GM12891 (cell line): ENCODE results near the gene ASCL2.
"Not testable (repeated sequence)": the region's sequence is repeated elsewhere in the genome, so short reads cannot be mapped to it uniquely, and the experiment has no call there.

Source experiments
- DNase-seq: peaks from one replicate; pipeline ENCODE4 v3.0.0; 2011; ENCODE audit warnings: low spot score; ENCODE audit not compliant: insufficient read length
- FAIRE-seq: peaks from 2 replicates; lab custom pipeline; 2011; peaks lifted over from hg19 to GRCh38; lab: Jason Lieb, UNC
- PAX5 ChIP-seq: IDR thresholded peaks from 2 replicates; pipeline ENCODE4 v1.6.1; 2011; ENCODE audit warnings: low read length, moderate library complexity, mild to moderate bottlenecking; ENCODE audit not compliant: insufficient read depth, severe bottlenecking
- POLR2A ChIP-seq: IDR thresholded peaks from 2 replicates; pipeline ENCODE4 v1.6.1; 2011; ENCODE audit warnings: low read depth, low read length, control low read depth
- POLR2AphosphoS5 ChIP-seq: IDR thresholded peaks from 2 replicates; pipeline ENCODE4 v1.6.1; 2011; ENCODE audit warnings: low read depth, low read length, control low read depth
- POU2F2 ChIP-seq: IDR thresholded peaks from 2 replicates; pipeline ENCODE4 v1.6.1; 2011; ENCODE audit warnings: low read depth, mild to moderate bottlenecking, control low read depth, low read length, moderate library complexity
- SPI1 ChIP-seq: IDR thresholded peaks from 2 replicates; pipeline ENCODE4 v1.6.1; 2011; ENCODE audit warnings: low read depth, low read length, control low read depth
- TAF1 ChIP-seq: IDR thresholded peaks from 2 replicates; pipeline ENCODE4 v1.6.1; 2011; ENCODE audit warnings: low read depth, low read length, control low read depth

ASCL2 gene

DNA sequence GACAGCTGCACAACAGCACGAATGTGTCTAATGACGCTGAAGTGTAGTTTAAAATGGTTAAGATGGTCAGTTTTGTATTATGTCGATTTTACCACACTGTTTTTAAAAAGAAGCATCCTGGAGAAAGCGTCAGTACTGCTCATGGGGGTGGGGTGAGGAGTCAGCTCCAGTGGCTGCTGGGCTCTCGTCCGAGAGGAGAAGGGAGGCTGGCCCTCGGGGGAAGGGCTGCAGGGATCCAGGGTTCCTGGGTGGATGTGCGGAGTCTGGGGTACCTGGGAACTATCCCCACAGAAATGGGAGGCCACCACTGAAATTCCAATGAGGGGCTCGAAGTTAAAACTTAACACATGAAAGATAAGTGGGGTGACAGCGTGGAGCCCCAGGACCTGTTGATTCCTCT, 19.5 kb upstream of the ASCL2 start:
- FAIRE-seq (no peak), DNase-seq (no peak)
- no peak for TF ChIP-seq SPI1
- no peak for TF ChIP-seq POLR2A
- TF ChIP-seq POLR2AphosphoS5 = no peak
- no peak for TF ChIP-seq TAF1
- no peak for TF ChIP-seq POU2F2
- no peak for TF ChIP-seq PAX5

DNA sequence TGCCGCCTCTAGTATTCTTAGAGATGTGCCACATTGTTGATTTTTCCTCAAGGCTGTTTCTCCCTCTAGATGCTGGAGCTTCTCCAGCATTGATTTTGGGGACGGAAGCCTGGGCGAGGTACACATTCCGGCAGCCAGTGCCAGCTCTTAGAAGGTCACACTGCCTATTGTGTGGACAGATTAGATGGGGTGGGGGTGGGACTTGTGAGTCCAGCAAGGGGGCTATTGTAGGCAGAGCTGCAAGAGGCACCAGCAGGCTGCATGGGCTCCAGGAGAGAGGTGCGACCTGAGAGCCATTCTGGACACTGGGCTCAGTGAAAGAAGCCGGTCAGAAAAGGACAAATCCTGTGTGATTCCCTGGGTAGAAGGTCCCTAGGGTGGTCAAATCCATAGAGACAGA, 19.0 kb upstream of the ASCL2 start:
- DNase-seq (no peak), FAIRE-seq (no peak)
- no peak for TF ChIP-seq POLR2AphosphoS5
- TF ChIP-seq POLR2A = no peak
- TF ChIP-seq SPI1 = no peak
- TF ChIP-seq PAX5 = no peak
- no peak for TF ChIP-seq TAF1
- no peak for TF ChIP-seq POU2F2

DNA sequence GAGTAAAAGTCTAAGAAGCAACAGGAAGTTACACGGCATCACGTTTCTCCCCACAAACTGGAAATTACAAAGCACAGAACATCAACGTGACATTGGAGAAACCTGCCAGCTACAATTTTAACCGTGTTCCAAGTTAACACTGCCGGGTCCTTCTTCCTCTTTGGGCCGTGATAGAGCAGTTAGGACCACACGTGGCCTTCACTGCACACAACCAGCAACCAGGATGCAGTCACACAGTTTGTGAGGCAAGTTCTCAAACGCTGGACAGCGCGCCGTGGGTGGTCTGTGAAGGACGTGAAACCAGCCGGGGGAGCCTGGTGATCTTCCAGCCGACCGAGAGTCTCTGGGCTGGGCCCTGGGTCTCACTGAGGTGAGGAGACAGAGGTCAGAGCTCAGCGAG, 16.7 kb upstream of the ASCL2 start:
- FAIRE-seq = no peak
- no peak for DNase-seq

DNA sequence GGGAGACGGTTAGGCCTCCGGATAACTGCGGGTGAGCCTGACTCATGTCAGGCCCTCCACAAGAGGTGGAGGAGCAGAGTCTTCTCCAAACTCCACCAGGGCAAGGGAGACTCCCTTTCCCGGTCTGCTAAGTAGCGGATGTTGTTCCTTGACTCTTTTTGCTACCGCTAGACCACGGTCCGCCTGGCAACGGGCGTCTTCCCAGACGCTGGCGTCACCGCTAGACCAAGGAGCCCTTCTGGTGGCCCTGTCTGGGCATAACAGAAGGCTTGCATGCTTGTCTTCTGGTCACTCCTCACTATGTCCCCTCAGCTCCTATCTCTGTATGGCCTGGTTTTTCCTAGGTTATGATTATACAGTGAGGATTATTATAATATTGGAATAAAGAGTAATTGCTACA, 16.0 kb upstream of the ASCL2 start:
- FAIRE-seq, DNase-seq: not testable (repeated sequence)

More for the DNA sequence above, 16.7 kb upstream of the ASCL2 start:
- TF ChIP-seq POU2F2 = no peak
- no peak for TF ChIP-seq PAX5
- TF ChIP-seq TAF1 = no peak
- TF ChIP-seq SPI1 = no peak

DNA sequence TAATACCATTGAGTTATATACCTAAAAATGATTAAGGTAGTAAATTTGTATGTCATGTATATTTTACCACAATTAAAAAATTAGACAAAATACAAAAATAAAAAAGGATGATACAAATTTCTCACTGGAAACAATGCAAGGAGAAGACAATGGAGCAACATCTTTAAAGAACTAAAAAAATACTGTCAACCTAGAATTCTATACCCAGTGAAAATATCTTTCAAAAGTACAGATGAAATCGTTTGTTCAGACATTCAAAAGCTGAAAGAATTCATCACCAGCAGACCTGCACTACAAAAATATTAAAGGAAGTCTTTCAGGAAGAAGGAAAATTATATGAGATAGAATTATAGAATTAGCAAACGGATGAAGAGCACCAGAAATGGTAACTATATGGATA, 9.8 kb upstream of the ASCL2 start:
- FAIRE-seq (no peak), DNase-seq (no peak)
- TF ChIP-seq POLR2AphosphoS5 (no peak), SPI1 (no peak), POLR2A (no peak), PAX5 (no peak), POU2F2 (no peak), TAF1 (no peak)

DNA sequence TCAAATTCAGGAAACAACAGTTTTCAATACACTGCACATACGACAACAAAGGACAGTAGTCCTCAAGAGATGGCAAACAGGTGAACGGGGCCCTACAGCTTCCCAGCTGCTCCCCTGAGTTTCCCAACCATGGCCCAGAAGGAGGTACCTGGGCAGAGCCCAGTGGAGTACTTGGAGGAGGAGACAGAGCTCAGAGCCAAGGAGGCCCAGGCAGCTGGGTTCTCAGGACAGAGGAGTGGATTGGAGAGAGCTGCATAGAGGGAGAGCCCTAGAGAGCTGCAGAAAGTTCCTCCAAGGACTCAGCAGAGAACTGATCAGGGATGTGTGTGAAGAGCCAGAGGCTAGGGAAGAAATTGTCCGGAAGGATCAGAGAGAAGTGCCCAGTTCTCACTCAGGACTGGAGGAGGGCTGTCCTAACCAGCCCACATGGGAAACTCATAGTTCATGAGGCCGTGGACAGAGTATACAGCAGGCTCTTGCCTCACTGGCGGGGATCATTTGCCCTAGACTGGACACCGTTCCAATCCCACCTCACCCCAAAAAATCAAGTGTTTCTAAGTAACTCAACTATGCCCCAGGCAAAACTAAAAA, 7.6 kb upstream of the ASCL2 start:
- no peak for DNase-seq
- TF ChIP-seq POLR2AphosphoS5 (no peak), TAF1 (no peak), SPI1 (no peak), PAX5 (no peak), POLR2A (no peak)
- no peak for FAIRE-seq

DNA sequence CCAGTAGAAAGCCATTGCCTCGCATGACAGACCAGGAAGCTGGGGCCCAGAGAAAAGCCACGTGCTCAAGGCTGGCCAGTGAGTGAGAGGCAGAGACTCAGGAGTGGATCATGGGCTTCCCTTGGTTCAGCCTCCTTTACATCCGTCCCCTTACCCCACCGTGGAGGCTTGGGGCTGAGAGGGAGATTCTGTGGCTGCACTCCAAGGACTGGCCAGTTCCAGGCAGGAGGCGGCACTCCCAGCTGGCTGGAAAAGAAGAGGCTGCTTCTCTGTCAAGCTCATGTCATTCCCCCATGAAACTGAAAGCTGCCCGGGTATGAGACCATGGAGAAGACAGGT, 6.6 kb upstream of the ASCL2 start:
- TF ChIP-seq TAF1 (no peak), POU2F2 (no peak), SPI1 (no peak), PAX5 (no peak), POLR2A (no peak), POLR2AphosphoS5 (no peak)
- DNase-seq = no peak
- no peak for FAIRE-seq

DNA sequence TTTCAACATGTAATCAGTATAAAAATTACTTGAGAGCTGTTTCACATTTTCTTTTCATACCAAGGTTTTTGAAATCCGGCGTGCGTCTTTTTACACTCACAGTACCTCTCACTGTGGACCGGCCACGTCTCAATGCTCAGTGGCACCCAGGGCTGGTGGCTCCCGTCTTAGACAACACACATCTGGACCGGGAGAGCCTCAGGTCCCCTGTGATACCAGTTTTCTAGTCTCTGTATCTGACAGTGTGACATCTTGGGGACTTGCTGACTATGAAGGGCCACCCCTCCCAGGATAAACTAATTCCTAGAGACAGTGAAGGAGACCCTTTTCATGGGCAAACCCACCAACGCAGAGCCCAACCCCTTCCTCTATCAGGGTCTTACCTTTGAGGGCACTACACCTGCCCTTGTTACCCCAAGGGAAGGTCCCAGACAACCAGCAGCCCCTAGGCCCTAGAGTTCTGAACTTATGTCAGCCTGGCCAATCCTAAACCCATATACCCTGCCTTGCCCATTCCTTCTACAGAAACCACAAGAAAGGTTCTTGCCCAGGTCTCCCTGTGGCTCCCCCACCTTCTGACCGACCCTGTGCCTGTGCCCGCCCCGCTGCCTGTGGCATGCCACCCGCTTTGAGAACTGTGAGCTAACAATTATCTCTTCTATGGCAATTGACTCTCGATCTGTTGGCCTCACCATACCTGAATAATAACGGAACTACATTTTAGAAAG, 6.1 kb upstream of the ASCL2 start:
- DNase-seq = no peak
- no peak for FAIRE-seq
- no peak for TF ChIP-seq TAF1
- no peak for TF ChIP-seq PAX5
- no peak for TF ChIP-seq POU2F2
- TF ChIP-seq POLR2A = no peak
- no peak for TF ChIP-seq POLR2AphosphoS5
- TF ChIP-seq SPI1 = no peak

DNA sequence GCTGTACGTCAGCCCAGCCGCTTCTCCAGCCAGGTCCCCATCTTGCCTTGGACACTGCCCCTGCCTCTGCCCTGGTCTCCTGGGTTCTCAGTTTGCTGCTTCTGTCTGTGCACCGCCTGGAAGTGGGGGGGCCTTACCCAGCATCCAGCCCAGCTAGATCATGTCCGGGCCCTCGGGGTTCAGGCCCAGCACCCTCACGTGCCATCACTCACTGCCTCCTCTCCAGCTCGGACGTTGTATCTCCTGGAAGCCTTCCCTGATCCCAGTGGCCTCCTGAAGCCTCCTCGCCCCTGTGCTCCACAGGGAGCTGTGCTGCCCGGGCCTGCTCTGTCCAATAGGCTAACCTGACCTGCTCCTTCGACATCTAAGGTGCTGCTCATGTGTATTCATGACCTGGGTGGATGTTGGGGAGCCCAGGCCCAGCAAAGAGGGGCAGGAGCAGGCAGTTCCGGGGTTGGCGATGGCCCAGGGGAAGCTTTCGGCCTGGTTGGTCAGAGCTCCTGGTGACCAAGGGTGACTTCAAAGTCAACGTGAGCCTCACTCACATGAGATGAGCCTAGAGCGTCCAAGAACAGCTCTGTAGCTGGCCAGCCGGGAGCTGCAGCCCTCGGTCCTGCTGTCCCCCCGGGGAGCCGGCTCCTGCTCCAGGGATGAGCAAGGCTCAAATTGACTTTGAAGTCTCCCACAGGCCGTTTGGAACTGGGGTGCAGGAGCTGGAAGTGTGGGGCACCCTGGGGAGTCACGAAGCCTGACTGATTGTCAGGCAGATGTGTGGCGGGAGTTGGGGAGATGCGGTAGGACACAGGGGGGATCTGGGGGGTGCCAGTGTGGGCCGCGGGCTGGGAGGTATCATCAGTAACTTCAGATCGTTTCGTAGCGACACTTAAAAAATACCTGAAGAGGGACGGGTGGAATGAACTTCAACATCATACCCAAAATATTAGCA, 5.2 kb upstream of the ASCL2 start:
- no peak for DNase-seq
- no peak for FAIRE-seq
- TF ChIP-seq TAF1 (no peak), POU2F2 (no peak), POLR2A (no peak), POLR2AphosphoS5 (no peak), SPI1 (no peak), PAX5 (no peak)
